Hepatocyte (in vitro differentiated cells): ENCODE data around the gene NUDT16L1. TPM values are rescaled to one million over a fixed set of nuclear protein-coding genes. Genes with fewer than 3 reads are reported as not detected.

Experiments used
- DNase-seq: peaks from one replicate; pipeline ENCODE4 v3.0.0-alpha.2; 2016; ENCODE audit warnings: low spot score
- H2AFZ ChIP-seq: fragments of 200-600 bp; sonication (generic); 2 replicates; pipeline ENCODE4 v1.6.0; 2016; ENCODE audit warnings: antibody characterized with exemption, mild to moderate bottlenecking
- H3K27ac ChIP-seq: fragments of 200-600 bp; sonication (generic); 2 replicates; pipeline ENCODE4 v1.5.1; 2016; ENCODE audit warnings: mild to moderate bottlenecking
- H3K27me3 ChIP-seq: fragments of 200-600 bp; sonication (generic); 2 replicates; pipeline ENCODE4 v1.6.1; 2016
- H3K36me3 ChIP-seq: fragments of 200-600 bp; sonication (generic); replicated peaks from 2 replicates; pipeline ENCODE4 v1.5.1; 2016; ENCODE audit warnings: low read depth; ENCODE audit not compliant: insufficient read depth
- H3K4me1 ChIP-seq: fragments of 200-600 bp; sonication (generic); 2 replicates; pipeline ENCODE4 v1.5.1; 2016; ENCODE audit warnings: mild to moderate bottlenecking, moderate library complexity; ENCODE audit not compliant: insufficient read depth
- H3K4me2 ChIP-seq: fragments of 200-600 bp; sonication (generic); 2 replicates; pipeline ENCODE4 v1.6.0; 2016
- H3K4me3 ChIP-seq: fragments of 200-600 bp; sonication (generic); 2 replicates; pipeline ENCODE4 v1.5.1; 2016; ENCODE audit warnings: mild to moderate bottlenecking
- H3K79me2 ChIP-seq: fragments of 200-600 bp; sonication (generic); 2 replicates; pipeline ENCODE4 v1.6.0; 2017; ENCODE audit warnings: mild to moderate bottlenecking
- H3K9me2 ChIP-seq: fragments of 200-600 bp; sonication (generic); replicated peaks from 2 replicates; pipeline ENCODE4 v1.6.0; 2017; ENCODE audit warnings: mild to moderate bottlenecking; ENCODE audit not compliant: insufficient read depth
- H3K9me3 ChIP-seq: fragments of 200-600 bp; sonication (generic); 2 replicates; pipeline ENCODE4 v1.5.1; 2016; ENCODE audit warnings: low read depth, mild to moderate bottlenecking
- H4K20me1 ChIP-seq: fragments of 200-600 bp; sonication (generic); 2 replicates; pipeline ENCODE4 v1.6.0; 2016; ENCODE audit warnings: mild to moderate bottlenecking; ENCODE audit not compliant: insufficient read depth, poor library complexity, severe bottlenecking
- EZH2 ChIP-seq: fragments of 200-600 bp; sonication (generic); IDR thresholded peaks from 2 replicates; pipeline ENCODE4 v1.6.1; 2016; ENCODE audit warnings: antibody characterized with exemption, mild to moderate bottlenecking, borderline replicate concordance
- EZH2phosphoT487 ChIP-seq: fragments of 200-600 bp; sonication (generic); IDR thresholded peaks from one replicate; pipeline ENCODE4 v1.6.1; 2018; ENCODE audit warnings: antibody characterized with exemption, mild to moderate bottlenecking, low read depth, moderate library complexity; ENCODE audit not compliant: unreplicated experiment, severe bottlenecking
- WGBS: methylation state at CpG from one replicate; pipeline ENCODE4 v1.1.6; 2016; ENCODE audit warnings: low lambda C conversion rate; ENCODE audit errors: missing lambda C conversion rate; 5-methylcytosine and 5-hydroxymethylcytosine counted together
- polyA plus RNA-seq: library from polyadenylated mRNA; unstranded; fragments of >200 nt; fragmentation: Nextera tagmentation; extraction: Ambion mirVana; gene quantifications from 2 replicates; pipeline ENCODE4 v1.2.1, GENCODE V29; 2016
- total RNA-seq: library from RNA; depleted of rRNA; stranded (reverse); fragments of >200 nt; gene quantifications from 2 replicates; pipeline ENCODE4 v1.2.3, GENCODE V29; 2014
- TF ChIP-seq, protein P1 (sequence below): fragments of 200-600 bp; sonication (generic); IDR thresholded peaks from 2 replicates; pipeline ENCODE4 v1.5.1; 2016; ENCODE audit warnings: antibody characterized with exemption, mild to moderate bottlenecking; ENCODE audit not compliant: poor library complexity

The NUDT16L1 gene
- total and polyA plus RNA-seq, 2 experiments from 2014 or later: 54.8 to 80.5 TPM

DNA sequence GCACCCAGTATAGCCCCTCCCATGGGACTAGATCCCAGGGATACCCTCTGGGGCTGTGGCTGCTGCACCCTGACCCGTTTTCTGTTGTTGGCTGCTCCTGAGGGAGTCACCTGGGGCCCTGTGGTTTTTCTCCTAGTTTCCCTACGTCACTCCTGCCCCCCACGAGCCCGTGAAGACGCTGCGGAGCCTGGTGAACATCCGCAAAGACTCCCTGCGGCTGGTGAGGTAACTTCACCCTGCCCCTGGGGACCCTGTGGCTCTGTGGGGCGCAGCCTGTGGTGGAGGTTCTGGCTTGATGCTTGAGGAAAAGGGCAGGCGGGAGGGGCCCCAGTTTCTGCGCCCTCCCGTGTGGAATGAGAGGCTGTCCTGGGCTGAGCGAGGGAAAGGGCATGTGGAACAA is 41.5 kb upstream of the NUDT16L1 start:
- Histone ChIP-seq H3K9me2 (no peaks in the 10 kb centered on the region), H3K9me3 (no peaks in the 10 kb centered on the region), H3K36me3 (no peaks in the 10 kb centered on the region), H4K20me1 (peaks cover 3% of the 10 kb centered on the region), H3K27ac (no peak overlapping the region), H2AFZ (no peak overlapping the region), H3K79me2 (peaks cover 39% of the 10 kb centered on the region), H3K4me1 (peaks cover 24% of the 10 kb centered on the region), H3K4me2 (no peak overlapping the region), H3K27me3 (no peaks in the 10 kb centered on the region), H3K4me3 (no peak overlapping the region)
- TF ChIP-seq EZH2phosphoT487: no peak
- TF ChIP-seq, protein P1, sequence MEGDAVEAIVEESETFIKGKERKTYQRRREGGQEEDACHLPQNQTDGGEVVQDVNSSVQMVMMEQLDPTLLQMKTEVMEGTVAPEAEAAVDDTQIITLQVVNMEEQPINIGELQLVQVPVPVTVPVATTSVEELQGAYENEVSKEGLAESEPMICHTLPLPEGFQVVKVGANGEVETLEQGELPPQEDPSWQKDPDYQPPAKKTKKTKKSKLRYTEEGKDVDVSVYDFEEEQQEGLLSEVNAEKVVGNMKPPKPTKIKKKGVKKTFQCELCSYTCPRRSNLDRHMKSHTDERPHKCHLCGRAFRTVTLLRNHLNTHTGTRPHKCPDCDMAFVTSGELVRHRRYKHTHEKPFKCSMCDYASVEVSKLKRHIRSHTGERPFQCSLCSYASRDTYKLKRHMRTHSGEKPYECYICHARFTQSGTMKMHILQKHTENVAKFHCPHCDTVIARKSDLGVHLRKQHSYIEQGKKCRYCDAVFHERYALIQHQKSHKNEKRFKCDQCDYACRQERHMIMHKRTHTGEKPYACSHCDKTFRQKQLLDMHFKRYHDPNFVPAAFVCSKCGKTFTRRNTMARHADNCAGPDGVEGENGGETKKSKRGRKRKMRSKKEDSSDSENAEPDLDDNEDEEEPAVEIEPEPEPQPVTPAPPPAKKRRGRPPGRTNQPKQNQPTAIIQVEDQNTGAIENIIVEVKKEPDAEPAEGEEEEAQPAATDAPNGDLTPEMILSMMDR: no peak
- no peak for TF ChIP-seq EZH2
- no peak for DNase-seq
- WGBS: 98% methylated on average over 13 of the region's 13 CpGs

DNA sequence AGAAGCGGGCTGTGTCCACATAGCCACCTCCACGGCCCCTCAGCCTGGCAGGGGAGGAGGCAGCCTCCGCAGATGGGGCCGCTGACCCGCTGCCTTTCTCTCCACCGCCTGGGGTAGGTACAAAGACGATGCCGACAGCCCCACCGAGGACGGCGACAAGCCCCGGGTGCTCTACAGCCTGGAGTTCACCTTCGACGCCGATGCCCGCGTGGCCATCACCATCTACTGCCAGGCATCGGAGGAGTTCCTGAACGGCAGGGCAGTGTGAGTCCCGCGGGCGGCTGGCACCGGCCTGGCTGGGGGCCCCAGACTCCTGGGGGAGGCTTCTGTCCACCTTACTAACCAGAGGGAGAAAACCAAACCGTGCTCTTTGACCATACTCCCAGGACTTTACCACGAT is 40.8 kb upstream of the NUDT16L1 start:
- H3K9me2 ChIP-seq: no peaks in the 10 kb centered on the region
- no peak overlapping the region for H3K4me3 ChIP-seq
- peaks cover 24% of the 10 kb centered on the region for H3K4me1 ChIP-seq
- no peaks in the 10 kb centered on the region for H4K20me1 ChIP-seq
- H3K36me3 ChIP-seq: no peaks in the 10 kb centered on the region
- H3K4me2 ChIP-seq: peak overlapping the region; percentile 43
- WGBS: 97% methylated on average over 24 of the region's 25 CpGs
- peaks cover 32% of the 10 kb centered on the region for H3K79me2 ChIP-seq
- H2AFZ ChIP-seq: no peak overlapping the region
- peak overlapping the region; percentile 95 for H3K27ac ChIP-seq
- DNase-seq: no peak
- TF ChIP-seq EZH2phosphoT487: no peak
- TF ChIP-seq EZH2: no peak
- TF ChIP-seq, protein P1: no peak
- no peaks in the 10 kb centered on the region for H3K27me3 ChIP-seq
- H3K9me3 ChIP-seq: no peaks in the 10 kb centered on the region

DNA sequence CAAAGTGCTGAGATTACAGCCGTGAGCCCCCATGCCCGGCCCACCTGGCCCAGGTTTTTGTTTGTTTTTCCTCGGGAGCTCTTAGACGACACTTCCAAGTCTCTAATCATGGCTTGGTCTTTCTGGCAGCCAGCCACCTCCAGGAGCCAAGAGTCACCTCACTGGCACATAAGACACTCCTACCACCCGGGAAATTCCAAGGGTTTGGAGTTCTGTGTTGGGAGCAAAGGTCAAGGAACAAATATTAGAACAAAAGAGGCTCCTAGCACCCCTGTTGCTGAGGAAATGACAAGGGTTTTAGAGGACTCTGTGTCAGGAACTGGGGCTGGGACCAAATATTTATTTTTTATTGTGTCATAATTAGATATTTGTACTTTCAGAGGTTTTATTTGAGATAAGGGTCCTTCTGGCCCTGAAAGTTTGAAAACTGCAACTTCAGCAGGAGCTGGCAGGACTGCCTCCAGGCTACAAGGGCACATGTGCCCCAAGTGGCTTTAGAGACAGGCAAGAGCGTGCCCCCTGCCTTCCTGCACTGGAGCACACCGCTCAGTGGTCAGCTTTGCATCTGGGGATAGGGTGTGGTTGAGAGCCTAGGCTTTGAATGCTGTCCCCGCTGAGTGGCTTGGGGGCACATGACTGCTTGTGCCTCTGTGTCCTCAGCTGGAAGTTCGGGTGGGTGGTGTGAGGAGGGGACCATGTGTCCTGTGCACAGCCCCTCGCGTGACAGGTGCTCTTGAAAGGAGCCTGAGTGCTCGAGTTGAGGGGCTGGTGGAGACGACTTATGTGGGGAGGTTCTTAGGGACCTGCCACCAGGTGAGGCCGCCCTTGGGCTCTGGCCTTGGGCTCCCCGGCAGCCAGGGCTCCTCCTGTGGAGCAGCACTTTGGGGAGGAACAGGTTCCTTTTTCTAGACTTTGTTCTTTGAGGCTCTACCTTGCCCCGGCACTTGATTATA is 39.1 kb upstream of the NUDT16L1 start:
- no peaks in the 10 kb centered on the region for H4K20me1 ChIP-seq

More for the DNA sequence above, 39.1 kb upstream of the NUDT16L1 start:
- Histone ChIP-seq H3K27me3 (no peaks in the 10 kb centered on the region), H3K4me2 (peak overlapping the region; percentile 43), H3K79me2 (peaks cover 21% of the 10 kb centered on the region), H3K9me3 (no peaks in the 10 kb centered on the region), H3K27ac (peak overlapping the region; percentile 95), H3K36me3 (no peaks in the 10 kb centered on the region), H2AFZ (no peak overlapping the region), H3K4me3 (no peak overlapping the region), H3K9me2 (no peaks in the 10 kb centered on the region), H3K4me1 (peaks cover 24% of the 10 kb centered on the region)
- 78% methylated on average over 16 of the region's 16 CpGs for WGBS
- DNase-seq: peak; percentile 81
- TF ChIP-seq, protein P1: no peak
- TF ChIP-seq EZH2phosphoT487 (no peak), EZH2 (no peak)
